Retina (tissue), 1 donor: Measurements from ENCODE around the gene DLG1.

ENCODE experiments used
- DNase-seq: peaks from one replicate; pipeline ENCODE4 v3.0.0-alpha.2; 2016

DLG1 gene

DNA sequence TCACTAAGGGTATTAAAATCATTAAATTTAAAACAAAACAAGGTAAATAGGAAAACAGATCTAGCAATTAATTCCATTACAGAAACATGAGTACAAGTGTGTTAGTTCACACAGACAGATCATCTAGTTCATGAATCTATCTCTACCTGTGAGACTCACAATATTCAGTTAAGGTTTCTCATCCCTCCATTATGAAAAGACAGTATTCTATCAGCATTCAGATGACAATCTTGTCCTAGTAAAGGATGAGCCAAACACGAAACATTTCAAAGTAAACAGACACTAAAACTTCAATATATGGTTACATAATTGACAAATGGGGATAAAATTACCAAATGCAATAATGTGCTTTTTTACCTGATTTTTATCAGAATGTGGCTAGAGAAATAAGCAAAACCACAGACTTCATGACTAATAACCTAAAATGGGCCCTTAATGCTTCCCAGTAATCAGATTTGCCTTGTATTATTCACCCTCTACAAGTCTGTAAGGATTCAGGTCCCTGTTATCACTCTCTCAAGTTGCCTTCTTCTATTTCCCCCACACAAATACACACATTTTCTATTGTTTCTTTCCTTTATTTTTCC lies 126.8 kb downstream of the DLG1 start:
- no peak for DNase-seq

DNA sequence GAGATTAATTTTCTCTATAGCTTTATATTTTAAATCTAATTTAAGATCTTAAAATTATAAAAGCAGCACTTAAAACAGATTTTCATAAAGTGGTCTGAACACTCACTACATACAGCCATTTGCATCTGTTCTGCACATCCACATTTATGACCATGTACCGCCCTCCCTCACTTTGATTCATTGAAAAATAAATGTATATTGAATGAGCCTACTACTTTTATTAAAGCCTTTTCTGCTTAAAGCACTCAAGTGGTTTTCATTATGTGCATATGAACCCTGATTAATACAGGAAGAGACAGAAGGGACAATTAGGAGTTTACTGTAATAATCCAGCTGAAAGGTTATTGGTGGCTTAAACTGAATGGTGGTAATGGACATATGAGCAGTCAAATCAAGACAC lies 129.4 kb downstream of the DLG1 start:
- no peak for DNase-seq

DNA sequence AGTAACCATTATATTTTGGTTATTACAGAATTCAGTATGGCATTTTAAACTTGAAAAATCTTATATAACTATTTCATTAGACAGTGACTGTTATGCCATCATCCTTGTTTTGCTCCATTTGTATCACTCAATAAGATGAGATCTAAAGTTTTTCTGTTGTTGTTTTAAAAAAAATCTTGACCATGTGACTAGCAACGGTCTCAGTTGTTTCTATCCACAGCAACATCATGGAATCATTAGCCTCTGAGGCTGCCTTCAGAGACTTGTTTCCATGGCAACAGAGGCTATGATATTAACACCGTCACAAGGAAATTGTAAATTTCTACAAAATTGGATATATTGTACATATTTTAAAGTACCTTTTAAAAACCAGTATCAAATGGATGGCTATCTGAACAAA lies 129.8 kb downstream of the DLG1 start:
- peak; percentile 13 for DNase-seq

DNA sequence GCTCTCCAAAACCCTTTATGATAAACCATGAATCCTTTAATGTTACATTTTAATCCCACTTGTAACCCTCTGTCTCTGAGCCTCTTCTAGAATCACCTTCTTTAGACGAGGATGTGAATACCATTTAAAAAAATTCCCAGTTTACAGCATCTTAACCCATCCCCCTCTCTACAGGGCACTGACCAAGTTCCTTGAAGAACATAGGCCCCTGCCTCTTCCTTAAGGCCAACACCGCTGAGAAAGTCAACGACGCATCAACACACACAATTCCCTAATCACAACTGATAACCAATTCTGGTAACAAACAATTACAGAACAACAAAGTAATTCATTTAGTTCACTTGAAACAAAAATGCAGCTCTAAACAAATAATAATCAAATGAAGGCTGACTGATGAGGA lies 130.3 kb downstream of the DLG1 start:
- no peak for DNase-seq

DNA sequence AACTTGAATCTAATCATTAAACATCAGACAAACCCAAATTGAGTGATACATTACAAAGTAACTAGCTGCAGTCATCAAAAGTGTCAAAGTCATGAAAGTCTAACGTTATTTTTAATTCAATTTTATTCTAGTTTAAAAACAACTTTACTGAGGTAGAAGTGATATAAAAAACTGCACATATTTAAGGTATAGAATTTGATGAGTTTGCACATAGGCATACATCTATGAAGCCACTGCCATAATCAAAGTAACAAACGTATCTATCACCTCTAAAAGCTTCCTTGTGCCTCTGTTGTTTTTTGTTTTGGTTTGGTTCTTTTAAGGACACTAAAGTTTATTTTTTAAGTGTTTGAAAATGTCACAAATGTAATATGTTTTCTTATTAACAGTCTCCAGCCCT lies 130.9 kb downstream of the DLG1 start:
- DNase-seq, result no peak

DNA sequence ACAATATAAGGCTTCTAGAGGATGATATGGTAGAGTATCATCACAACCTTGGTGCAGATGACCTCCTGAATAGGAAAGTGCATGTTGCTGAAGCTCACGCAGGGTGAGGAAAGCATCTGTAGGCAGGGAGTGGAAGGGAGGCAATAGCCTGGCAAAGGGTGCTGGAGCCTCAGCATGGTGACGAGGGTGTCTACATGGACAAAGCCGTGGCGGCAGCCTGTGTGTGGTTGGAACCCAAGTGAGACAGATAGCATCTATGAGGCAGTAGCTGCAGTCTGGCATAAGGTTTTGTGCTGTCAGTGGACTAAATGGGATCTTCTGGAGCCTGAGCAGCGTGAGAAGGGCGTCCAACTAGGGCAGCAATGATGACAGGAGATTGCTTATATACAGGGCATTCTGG lies 132.5 kb downstream of the DLG1 start:
- no peak for DNase-seq

DNA sequence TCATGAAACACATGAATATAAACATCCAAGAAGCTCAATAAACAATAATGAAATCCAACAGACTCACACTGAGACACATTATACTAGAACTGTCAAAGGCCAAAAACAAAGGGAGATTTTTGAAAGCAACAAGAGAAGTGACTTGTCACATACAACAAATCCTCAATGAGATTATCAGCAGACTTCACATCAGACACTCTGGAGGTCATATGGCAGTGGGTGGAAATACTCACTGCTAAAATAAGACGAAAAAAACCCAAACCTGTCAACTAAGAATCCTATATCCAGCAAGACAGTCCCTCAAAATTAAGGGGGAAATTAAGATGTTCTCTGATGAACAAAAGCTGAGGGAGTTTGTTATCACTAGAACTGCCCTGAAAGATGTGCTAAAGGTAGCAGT lies 143.4 kb downstream of the DLG1 start:
- DNase-seq, result no peak

DNA sequence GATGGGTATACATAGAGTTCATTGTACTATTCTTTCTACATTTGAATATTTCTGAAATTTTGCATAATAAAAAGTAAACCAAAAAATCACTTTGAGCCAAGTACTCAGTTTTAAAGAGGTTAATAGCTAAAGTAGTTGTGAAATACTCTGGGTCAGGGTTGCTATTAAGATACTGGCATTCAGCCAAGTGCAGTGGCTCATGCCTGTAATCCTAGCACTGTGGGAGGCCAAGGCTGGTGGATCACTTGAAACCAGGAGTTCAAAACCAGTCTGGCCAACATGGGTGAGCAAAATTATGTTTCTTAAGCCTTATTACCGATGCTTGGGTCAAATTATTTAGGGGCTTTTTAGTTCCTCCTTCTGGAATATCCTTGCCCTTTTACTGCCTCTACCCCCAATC lies 146.8 kb downstream of the DLG1 start:
- no peak for DNase-seq

DNA sequence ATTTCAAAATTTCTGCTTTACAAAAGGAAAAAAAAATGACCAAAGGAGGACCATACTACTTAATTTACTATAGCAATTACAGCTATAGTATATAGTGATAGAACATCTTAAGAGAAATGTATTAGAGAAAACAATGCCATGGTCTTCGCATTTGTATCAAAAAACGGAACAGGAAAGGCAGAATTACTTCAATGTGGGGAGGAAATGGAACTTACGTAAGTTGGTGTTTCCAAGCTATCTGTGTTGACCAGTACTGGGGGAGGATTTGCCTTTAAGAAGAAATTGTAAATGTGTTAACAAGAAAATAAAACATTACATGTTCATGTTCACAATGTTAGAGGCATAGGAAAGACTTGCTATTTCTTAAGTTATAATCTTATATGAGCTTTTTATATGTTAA lies 148.9 kb downstream of the DLG1 start:
- no peak for DNase-seq

DNA sequence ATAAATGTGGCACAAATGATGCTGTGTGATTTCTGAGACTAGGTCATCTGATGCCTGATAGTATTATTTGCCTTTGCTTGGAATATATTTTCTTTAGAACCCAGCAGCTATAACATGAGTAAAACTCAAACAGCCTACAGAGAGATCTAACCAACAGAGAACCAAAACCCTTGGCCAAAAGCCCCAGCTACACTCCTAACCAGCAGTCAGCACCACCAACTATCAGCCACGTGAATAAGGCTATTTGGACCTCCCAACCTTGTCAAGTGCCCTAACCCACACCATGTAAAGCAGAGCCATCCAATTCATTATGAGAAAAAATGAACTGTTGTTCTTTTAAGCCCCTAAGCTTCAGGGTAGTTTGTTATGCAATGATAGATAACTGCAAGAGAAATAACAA lies 154.2 kb downstream of the DLG1 start:
- no peak for DNase-seq

DNA sequence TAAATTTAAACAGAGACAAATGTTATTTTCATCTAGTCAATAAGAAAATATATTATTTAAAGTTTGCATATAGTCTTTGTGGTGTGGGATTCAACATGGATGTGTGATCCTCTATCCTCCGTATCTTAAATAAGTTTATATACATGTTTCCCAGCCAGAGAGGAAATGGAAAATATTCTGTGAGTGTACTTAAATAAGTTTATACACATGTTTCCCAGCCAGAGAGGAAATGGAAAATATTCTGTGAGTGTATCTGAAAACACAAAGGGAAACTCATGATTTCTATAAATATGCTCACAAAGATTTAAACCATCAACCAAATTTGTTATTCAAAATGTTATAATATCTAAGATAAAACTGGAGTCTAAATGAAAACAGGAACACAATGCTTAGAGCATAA lies 158.8 kb downstream of the DLG1 start:
- DNase-seq, result no peak

DNA sequence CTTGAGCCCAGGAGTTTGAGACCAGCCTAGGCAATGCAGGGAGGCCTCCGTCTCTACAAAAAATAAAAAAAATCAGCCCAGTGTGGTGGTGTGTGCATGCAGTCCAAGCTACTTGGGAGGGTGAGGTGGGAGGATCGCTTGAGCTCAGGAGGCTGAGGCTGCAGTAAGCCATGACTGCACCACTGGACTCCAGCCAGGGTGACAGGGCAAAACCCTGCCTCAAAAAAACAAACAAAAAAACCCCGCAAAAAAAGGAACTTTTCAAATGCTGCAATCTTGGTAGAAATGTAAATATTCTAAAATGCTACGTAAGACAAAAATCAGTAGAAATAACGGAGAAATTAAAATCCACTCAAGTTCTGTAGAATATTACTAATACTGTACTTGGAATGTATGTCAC lies 160.7 kb downstream of the DLG1 start:
- DNase-seq, result no peak

DNA sequence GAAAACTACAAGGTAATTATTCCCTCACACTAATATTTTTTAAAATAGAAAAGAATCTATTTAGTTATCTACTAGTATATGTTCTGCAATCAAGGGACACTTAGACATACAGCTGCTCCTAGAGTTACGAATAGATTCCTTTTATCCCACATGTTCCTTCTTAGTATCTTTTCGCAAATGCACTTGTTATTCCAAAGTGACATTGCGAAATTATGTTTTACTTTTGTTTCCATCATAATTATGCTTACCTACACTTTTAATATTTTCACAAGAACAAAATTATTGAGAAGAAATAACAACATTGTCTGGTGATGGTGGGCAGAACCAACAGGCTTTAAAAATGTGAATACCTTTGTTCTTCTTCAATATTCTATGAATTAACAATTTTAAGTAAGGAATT lies 161.7 kb downstream of the DLG1 start:
- no peak for DNase-seq

DNA sequence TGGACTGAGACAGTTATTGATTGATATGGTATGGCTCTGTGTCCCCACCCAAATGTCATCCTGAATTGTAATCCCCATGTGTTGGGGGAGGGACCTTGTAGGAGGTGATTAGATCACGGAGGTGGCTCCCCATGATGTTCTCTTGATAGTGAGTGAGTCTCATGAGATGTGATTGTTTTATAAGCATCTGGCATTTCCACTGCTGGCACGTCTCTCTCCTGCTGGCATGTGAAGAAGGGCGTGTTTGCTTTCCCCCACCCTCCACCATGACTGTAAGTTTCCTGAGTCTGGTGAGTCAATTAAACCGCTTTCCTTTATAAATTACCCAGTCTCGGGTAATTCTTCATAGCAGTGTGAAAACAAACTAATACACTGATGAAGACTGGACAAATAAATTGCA lies 163.2 kb downstream of the DLG1 start:
- no peak for DNase-seq

DNA sequence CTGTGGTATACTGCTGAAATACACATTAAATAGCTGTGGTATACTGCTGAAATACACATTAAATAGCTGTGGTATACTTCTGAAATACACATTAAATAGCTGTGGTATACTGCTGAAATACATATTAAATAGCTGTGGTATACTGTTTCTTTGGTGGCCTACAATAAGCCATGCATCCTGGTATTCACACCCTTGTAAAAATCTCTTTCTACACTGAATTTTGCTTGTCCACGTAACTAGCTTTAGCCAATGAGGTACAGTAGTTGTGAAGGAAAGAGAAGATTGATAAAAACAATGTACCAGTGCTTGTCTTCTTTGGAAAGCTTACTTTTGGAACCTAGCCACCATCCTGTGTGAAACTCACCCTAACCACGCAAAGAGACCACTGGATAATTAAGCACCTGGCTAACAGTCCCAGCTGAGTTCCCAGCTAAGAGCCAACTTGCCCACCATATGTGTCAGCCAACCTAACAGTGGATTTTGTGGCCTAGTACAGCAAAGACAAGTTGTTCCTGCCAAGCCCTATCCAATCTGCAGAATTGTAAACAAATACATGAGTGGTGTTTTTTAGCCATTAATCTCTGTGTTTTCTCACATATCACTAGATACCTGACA lies 165.4 kb downstream of the DLG1 start:
- no peak for DNase-seq

DNA sequence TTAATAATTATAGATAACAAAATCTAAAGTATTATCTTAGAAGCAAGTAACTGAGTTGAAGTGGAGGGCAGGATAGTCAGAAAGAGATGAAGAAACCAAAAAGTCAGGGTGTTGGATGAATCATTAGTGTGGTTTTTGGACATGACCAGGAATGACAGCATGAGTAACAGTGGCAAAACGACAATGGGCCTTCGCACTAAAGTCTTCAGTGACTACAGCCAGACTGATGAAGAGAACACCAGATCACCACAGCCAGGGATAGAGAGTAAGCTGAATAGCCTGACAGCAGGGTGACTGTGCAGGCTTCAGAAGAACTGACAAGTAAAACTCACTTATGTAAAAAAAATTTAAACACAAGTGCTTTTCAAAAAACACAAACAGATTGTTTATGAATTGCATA lies 172.8 kb downstream of the DLG1 start:
- no peak for DNase-seq

DNA sequence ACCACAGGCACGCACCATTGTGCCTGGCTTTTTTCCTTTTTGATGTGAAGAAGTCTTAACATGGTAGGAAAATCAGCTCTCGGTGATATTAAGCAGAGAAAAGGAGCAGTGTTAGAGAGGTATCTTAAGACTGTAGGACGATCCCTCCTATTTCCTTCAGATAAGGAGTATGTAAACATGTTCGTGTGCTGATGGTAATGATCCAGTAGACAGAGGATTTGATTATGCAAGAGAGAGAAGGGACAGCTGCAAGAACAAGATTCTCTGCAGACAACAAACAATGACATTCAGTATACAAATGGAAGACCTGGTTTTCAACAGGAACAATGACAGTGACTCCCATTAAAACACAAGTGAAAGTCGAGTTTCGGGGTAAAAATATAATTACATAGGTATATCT lies 173.7 kb downstream of the DLG1 start:
- DNase-seq, result no peak

DNA sequence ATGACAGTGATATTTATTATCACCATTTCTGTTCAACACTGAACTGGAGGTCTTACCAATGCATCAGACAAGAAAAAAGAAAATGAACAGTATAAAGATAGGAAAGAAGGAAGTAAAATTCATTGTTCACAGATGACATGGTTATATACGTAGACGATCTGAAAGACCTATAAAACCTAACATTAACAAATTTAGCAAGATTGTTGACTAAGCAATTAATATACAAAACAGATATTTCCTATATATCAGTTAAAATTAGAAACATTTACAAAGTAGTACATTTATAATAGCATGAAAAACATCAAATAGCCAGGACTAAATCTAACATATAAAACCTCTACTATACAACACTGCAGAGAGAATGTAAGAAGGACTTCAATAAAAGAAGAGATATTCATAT lies 176.0 kb downstream of the DLG1 start:
- DNase-seq, result no peak

DNA sequence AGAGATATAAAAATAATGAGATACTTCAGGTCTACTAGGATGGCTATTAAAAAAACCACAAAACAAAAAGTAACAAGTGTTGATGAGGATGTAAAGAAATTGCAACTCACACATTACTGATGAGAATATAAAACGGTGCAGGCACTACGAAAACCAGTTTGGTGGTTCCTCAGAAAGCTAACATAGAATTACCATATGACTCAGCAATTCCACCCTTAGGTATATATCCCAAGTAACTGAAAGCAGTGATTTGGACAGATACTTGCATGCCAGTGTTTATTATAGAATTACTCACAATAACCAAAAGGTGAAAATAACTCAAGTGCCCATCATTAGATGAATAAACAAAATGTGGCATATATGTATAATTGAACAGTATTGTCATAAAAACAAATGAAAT lies 181.3 kb downstream of the DLG1 start:
- DNase-seq, result no peak

DNA sequence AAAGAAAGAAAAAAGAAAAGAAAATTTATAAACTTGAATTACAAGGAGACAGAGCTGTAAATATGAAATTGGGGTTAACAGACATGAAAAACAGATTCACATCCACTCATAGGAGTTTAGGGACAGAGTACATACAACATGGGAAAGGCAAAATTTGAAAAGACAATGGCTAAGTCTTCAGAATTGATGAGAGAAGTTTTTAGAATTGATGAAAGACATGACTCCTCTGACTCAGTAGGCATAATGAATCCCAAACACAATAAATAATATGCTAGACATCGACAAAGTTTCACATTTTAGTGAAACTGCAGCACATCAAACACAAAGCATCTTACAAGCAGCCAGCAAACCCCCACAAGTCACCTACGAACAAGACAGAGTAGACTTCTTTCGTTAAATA lies 184.4 kb downstream of the DLG1 start:
- DNase-seq, result no peak

DNA sequence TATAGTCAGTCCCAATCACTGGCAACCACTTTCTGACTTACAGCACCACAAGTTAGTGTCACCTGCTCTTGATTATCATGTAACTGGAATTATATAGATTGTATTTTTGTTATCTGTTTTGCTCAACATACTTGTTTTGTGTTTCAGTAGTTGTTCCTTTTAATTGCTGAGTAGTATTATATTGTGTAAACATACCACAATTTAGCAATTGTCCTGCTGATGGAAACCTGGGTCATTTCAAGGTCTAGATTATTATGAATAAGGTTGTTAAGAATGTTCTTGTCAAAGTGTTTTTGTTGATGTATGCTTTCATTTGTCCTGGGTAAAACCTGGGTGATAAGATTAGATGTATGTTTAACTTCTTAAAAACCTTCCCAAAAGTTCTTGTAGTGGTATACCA lies 186.7 kb downstream of the DLG1 start:
- DNase-seq, result no peak

DNA sequence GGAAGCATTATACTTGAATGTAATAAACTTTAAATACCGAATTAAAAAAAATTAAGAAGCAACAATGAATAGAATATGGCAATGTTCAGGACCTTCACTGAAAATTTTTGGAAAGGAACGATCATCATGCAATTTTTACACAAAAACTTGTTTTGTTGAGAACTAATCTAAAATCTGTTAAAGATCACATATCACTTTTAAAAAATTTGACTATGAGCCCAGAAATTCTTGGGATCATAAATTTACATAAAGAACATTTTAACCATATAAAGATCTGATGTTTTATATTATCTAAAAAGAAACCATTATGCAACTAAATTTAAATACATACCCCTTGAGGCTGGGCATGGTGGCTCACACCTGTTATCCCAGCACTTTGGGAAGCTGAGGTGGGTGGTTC lies 192.6 kb downstream of the DLG1 start:
- no peak for DNase-seq

DNA sequence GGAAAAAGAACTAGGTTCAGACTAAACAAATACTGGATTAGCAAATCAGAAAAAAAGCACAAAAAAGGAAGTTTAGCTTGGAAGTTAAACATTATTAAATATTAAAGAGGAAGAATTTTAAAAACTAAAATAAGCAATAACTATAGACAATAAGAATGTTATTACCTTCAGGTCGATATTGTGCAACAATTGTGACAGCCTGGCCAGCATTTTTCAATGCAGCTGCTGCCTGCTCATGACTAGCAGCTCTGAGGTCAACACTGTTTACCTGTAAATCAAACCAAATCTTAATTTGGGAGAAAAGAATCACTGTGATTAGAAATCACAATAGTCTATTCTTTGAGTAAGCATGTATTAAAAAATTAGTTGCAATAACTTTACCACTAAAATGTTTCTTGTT lies 193.7 kb downstream of the DLG1 start:
- no peak for DNase-seq

DNA sequence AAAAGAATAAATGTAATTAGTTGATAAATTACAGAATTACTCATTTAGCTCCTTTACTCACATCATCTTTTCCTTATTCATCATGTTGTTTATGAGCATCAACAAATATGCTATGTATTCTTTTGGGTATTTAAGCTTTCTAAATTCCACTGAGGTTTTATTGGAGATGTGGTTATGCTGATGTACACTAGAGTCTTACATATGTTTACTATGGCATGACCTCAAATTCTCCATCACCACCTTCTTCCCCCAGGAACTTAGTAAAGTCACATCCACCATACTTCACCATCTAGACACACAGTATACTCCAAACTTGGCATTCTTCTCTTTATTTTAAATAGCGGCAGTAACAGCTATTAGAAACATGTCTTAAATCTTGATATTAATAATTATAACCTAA lies 194.6 kb downstream of the DLG1 start:
- no peak for DNase-seq

DNA sequence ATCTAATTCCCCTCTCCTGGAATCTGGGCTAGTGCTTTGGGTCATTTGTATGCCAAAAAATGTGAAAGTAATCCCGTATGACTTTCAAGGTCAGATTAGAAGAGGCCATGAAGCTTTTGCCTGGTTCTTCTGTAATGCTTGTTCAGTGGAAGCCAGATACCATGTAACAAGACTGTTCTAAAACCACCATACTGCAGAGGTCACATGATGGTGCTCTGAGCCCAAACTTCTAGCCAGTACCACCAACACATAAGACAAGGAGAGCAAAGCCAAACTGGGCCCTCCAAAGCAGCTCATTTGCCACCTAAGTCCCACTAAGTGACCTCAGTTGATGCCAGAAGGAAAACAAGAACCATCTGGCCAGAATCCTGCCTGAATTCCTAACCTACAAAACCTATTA lies 204.5 kb downstream of the DLG1 start:
- no peak for DNase-seq

DNA sequence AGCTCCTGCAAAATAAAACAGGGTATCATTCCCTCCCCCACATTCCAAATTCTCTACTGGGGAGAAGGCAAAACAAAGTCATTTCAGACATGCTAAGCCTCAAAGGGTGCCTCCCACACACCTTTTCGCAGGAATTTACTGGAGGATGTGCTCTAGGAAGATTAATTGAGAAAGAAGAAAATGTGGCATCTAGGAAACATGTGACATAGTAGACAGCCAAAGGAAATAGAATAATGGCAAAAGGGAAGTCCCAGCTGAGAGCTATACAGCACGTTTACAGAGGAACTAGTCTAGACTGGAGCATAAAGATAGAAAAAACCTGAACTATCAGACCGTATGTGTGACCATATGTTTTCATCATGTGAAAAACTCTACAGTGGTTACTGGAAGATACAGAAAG lies 210.0 kb downstream of the DLG1 start:
- no peak for DNase-seq
